ENCODE data around the gene DLGAP1. TPM values are rescaled to one million over a fixed set of nuclear protein-coding genes. Genes with fewer than 3 reads are reported as not detected.

DLGAP1 gene
- total and polyA plus RNA-seq, 2 of the 8 experiments (the other 6 are each of a cell fraction or from before 2014, with no cell fraction given) = 11.8 to 16.9 TPM

DNA sequence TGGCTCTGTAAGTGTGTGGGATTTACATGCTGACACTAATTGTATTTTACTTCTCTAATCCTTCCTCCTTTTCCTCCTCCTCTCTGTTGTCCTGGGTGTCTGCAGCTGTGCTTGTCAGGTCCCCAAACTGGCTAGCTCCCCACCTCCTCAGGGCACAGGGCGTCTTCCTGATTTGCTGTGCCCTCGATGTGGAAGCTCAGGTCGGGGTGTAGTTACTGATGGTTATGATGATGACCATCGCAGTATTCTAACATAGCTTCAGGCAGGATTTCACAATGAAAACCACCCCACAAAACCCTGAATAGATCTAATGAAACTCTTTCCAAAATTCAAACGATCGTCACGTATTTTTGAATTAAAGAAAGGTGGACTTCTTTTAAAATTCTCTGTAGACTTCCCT is 576.7 kb downstream of the DLGAP1 start:
- no peak overlapping the region for H3K18ac ChIP-seq (ENCODE audit: extremely low read depth, low read length)
- no peak overlapping the region for H3K4me3 ChIP-seq (ENCODE audit: extremely low read depth in 1 of 4, insufficient read depth in 2 of 4, low read depth in 3 of 4, low read length in 4 of 4)
- no peak overlapping the region for H3K4ac ChIP-seq (replicated peaks; ENCODE audit: insufficient read length, low read depth, low read length)
- H3K4me1 ChIP-seq (replicated peaks in 1 of 4; ENCODE audit: control insufficient read depth in 3 of 4, insufficient read depth in 4 of 4, low read length in 3 of 4) = peaks cover 0 to 4% (median 1%) of the 10 kb centered on the region in 4 experiments; a peak in 3 of 7 replicates
- no peak overlapping the region for H2BK20ac ChIP-seq (ENCODE audit: low read length)
- H3K23me2 ChIP-seq (ENCODE audit: low read depth, low read length) = no peaks in the 10 kb centered on the region
- FAIRE-seq (no peak), DNase-seq (ENCODE audit: low read depth in 1 of 2, low spot score in 2 of 2) (no peak)
- H4K91ac ChIP-seq (replicated peaks; ENCODE audit: insufficient read length, low read length) = no peak overlapping the region
- no peak overlapping the region for H3K4me2 ChIP-seq (ENCODE audit: insufficient read depth in 1 of 2, low read depth in 2 of 2, low read length in 2 of 2)
- no peak overlapping the region for H2BK15ac ChIP-seq (ENCODE audit: low read length)
- no peak overlapping the region for H4K8ac ChIP-seq (ENCODE audit: extremely low read depth, insufficient read depth, low read length)
- 90% methylated on average over 7 of the region's 7 CpGs; no CpG with 5 or more reads in 1 of the 2 experiments for WGBS, 2 experiments (ENCODE audit: extremely low coverage in 1 of 2, insufficient coverage in 1 of 2, insufficient read length in 1 of 2, insufficient replicate concordance in 2 of 2, low coverage in 1 of 2, low lambda C conversion rate in 2 of 2, missing lambda C conversion rate in 1 of 2)
- H3K79me1 ChIP-seq (ENCODE audit: low read depth, low read length) = no peaks in the 10 kb centered on the region
- H2BK120ac ChIP-seq (replicated peaks; ENCODE audit: low read depth, low read length) = no peak overlapping the region
- no peaks in the 10 kb centered on the region for H3K27me3 ChIP-seq (replicated peaks in 1 of 4; ENCODE audit: control insufficient read depth in 3 of 4, extremely low read depth in 1 of 4, insufficient read depth in 3 of 4, low read length in 3 of 4)
- H3K79me2 ChIP-seq (ENCODE audit: control insufficient read depth in 1 of 2, insufficient read depth in 2 of 2, low read length in 2 of 2) = no peaks in the 10 kb centered on the region
- ChIA-PET CTCF (ENCODE audit: partially characterized antibody) (interaction anchor here (0.6 to 2.6 kb wide), 6 partner anchors 8 to 117 kb away, joined by 3 to 13 read pairs (median 4); no protein-coding TSS in a partner anchor), POLR2A (ENCODE audit: partially characterized antibody) (interaction anchor here (1.1 kb wide), 1 partner anchor 10 kb away, joined by 3 read pairs; no protein-coding TSS in a partner anchor)
- H3K9ac ChIP-seq (replicated peaks in 1 of 4; ENCODE audit: extremely low read depth in 1 of 4, low read depth in 3 of 4, low read length in 3 of 4) = no peak overlapping the region
- H2BK12ac ChIP-seq (ENCODE audit: low read depth, low read length) = no peak overlapping the region
- H2AK5ac ChIP-seq (ENCODE audit: low read depth, low read length) = no peak overlapping the region
- peaks cover 0 to 10% (median 0%) of the 10 kb centered on the region in 4 experiments; a peak in 2 of 8 replicates for H3K36me3 ChIP-seq (ENCODE audit: control insufficient read depth in 2 of 4, insufficient read depth in 4 of 4, low read length in 3 of 4)
- H4K20me1 ChIP-seq (replicated peaks in 1 of 2; ENCODE audit: control insufficient read depth in 1 of 2, insufficient read depth in 2 of 2, low read length in 2 of 2) = no peaks in the 10 kb centered on the region
- H3K14ac ChIP-seq (ENCODE audit: insufficient read length) = no peak overlapping the region
- H3K56ac ChIP-seq (replicated peaks; ENCODE audit: insufficient read length, low read depth, low read length) = no peak overlapping the region
- no peak overlapping the region for H4K5ac ChIP-seq (ENCODE audit: insufficient read length, low read depth, low read length)
- H2BK5ac ChIP-seq (ENCODE audit: low read depth, low read length) = no peak overlapping the region
- H2AFZ ChIP-seq (ENCODE audit: low read length) = no peak overlapping the region
- no peak overlapping the region for H3K23ac ChIP-seq (ENCODE audit: insufficient read length)
- H3K9me3 ChIP-seq (ENCODE audit: insufficient read depth in 2 of 2, low read depth in 1 of 2, low read length in 1 of 2) = no peaks in the 10 kb centered on the region
- H3K27ac ChIP-seq (ENCODE audit: low read depth, low read length) = no peak overlapping the region
- no peak for TF ChIP-seq RAD21 (IDR thresholded peaks at IDR 0.05 in 1 of 2, conservative IDR thresholded peaks at IDR 0.05 in 1 of 2; ENCODE audit: low read depth in 2 of 2, low read length in 2 of 2)
- TF ChIP-seq JUN (IDR thresholded peaks at IDR 0.05; ENCODE audit: low read depth, low read length) = no peak
- no peak for TF ChIP-seq SP4 (IDR thresholded peaks at IDR 0.05; ENCODE audit: low read length)
- TF ChIP-seq, protein P1, sequence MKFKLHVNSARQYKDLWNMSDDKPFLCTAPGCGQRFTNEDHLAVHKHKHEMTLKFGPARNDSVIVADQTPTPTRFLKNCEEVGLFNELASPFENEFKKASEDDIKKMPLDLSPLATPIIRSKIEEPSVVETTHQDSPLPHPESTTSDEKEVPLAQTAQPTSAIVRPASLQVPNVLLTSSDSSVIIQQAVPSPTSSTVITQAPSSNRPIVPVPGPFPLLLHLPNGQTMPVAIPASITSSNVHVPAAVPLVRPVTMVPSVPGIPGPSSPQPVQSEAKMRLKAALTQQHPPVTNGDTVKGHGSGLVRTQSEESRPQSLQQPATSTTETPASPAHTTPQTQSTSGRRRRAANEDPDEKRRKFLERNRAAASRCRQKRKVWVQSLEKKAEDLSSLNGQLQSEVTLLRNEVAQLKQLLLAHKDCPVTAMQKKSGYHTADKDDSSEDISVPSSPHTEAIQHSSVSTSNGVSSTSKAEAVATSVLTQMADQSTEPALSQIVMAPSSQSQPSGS (IDR thresholded peaks at IDR 0.05; ENCODE audit: low read length) = no peak
- no peak for TF ChIP-seq BACH1 (IDR thresholded peaks at IDR 0.05; ENCODE audit: low read length)
- TF ChIP-seq POU5F1 (IDR thresholded peaks at IDR 0.05; ENCODE audit: low read depth, low read length) = no peak
- TF ChIP-seq HDAC6 (IDR thresholded peaks at IDR 0.05; ENCODE audit: low read depth, low read length) = no peak
- TF ChIP-seq RFX5 (IDR thresholded peaks at IDR 0.05; ENCODE audit: borderline replicate concordance, low read depth, low read length) = no peak
- no peak for TF ChIP-seq KDM4A (IDR thresholded peaks at IDR 0.05; ENCODE audit: low read depth, low read length, severe bottlenecking)
- no peak for TF ChIP-seq BRCA1 (IDR thresholded peaks at IDR 0.05; ENCODE audit: low read depth, low read length)
- no peak for TF ChIP-seq RXRA (IDR thresholded peaks at IDR 0.05; ENCODE audit: insufficient read depth, low read depth, low read length)
- no peak for TF ChIP-seq MAFK (IDR thresholded peaks at IDR 0.05; ENCODE audit: low read depth, low read length)
- no peak for TF ChIP-seq TEAD4 (IDR thresholded peaks at IDR 0.05; ENCODE audit: low read depth, low read length)
